Upper lobe of left lung (tissue), 6 donors: ENCODE results near the gene PPP1R37. TPM values are rescaled to one million over a fixed set of nuclear protein-coding genes. Genes with fewer than 3 reads are reported as not detected.

ENCODE experiments used
- ATAC-seq, 2 donors: fragments of 200-7000 bp; cut with Tn5 transposase; one replicate each; pipeline ENCODE4 v1.9.1; 2022; ENCODE audit warnings: mild to moderate bottlenecking in 2 of 2, moderate library complexity in 2 of 2; ENCODE audit not compliant: low FRiP score in 2 of 2
- DNase-seq, 2 donors: peaks; one replicate each; pipeline ENCODE4 v3.0.0-alpha.2; 2019 to 2020
- H3K27ac ChIP-seq, 4 donors: fragments of 200-600 bp; sonication (generic); one replicate each; pipeline ENCODE4 v1.5.1; 2016 to 2019
- H3K27me3 ChIP-seq, 4 donors: fragments of 200-600 bp; sonication (generic); one replicate each; pipeline ENCODE4 v1.5.1; 2017 to 2019
- H3K36me3 ChIP-seq, 4 donors: fragments of 200-600 bp; sonication (generic); one replicate each; pipeline ENCODE4 v1.5.1; 2016 to 2019
- H3K4me1 ChIP-seq, 4 donors: fragments of 200-600 bp; sonication (generic); one replicate each; pipeline ENCODE4 v1.5.1; 2018 to 2019
- H3K4me3 ChIP-seq, 4 donors: fragments of 200-600 bp; sonication (generic); one replicate each; pipeline ENCODE4 v1.5.1; 2017 to 2019; ENCODE audit warnings: mild to moderate bottlenecking in 2 of 4, moderate library complexity in 1 of 4
- H3K9me3 ChIP-seq, 4 donors: fragments of 200-600 bp; sonication (generic); one replicate each; pipeline ENCODE4 v1.5.1; 2018 to 2019
- CTCF ChIP-seq, 6 experiments: fragments of 450-650 bp in 4 of 6; fragments of 200-600 bp in 2 of 6; sonication (generic) in 2 of 6; IDR thresholded peaks; one replicate each; pipeline ENCODE4 v1.5.1; 2016 to 2019; ENCODE audit warnings: antibody characterized with exemption in 6 of 6
- EP300 ChIP-seq, 4 donors: sonication (generic); formaldehyde crosslinking; IDR thresholded peaks; one replicate each; pipeline ENCODE4 v1.5.1; 2017; ENCODE audit warnings: antibody characterized with exemption in 4 of 4, control low read depth in 2 of 4
- POLR2A ChIP-seq, 4 donors: fragments of 450-650 bp; IDR thresholded peaks; one replicate each; pipeline ENCODE4 v1.5.1; 2016 to 2017; ENCODE audit warnings: antibody characterized with exemption in 4 of 4, mild to moderate bottlenecking in 2 of 4
- POLR2AphosphoS5 ChIP-seq, 2 donors: sonication (generic); formaldehyde crosslinking; IDR thresholded peaks; one replicate each; pipeline ENCODE4 v1.5.1; 2017; ENCODE audit warnings: antibody characterized with exemption in 2 of 2
- WGBS, 2 donors: methylation state at CpG; one replicate each; pipeline ENCODE4 v1.1.5; 2017 to 2018; 5-methylcytosine and 5-hydroxymethylcytosine counted together
- small RNA-seq, 4 donors: library from RNA; depleted of rRNA; stranded (forward); fragments of <200 nt; gene quantifications; one replicate each; pipeline ENCODE3, GENCODE V24; 2016
- total RNA-seq, 6 donors: library from RNA; depleted of rRNA in 4 of 6; stranded (reverse); fragments of >200 nt in 4 of 6; gene quantifications; one replicate each; pipeline versions ENCODE4 v1.1.0 to v1.2.1, GENCODE V29; 2016 to 2021
- donor health status: DM: no; HTN: no; CAD: no; lungs with moderate emphysema.
- donor health status: DM: no; HTN: yes; CAD: no; lungs with severe emphysema.

Gene PPP1R37
- total RNA-seq, 6 donors from 2014 or later: 30.0 to 64.6 (median 37.3) TPM

- Histone ChIP-seq H3K4me3 (no peak overlapping the region), H3K4me1 (no peaks in the 10 kb centered on the region), H3K27me3 (no peaks in the 10 kb centered on the region), H3K9me3 (no peaks in the 10 kb centered on the region), H3K27ac (no peak overlapping the region), H3K36me3 (no peaks in the 10 kb centered on the region)
- WGBS, 2 donors: 81 to 94% methylated on average over 1 of the region's 1 CpG
- no peak for TF ChIP-seq EP300 (IDR thresholded peaks at IDR 0.05)
- DNase-seq (no peak), ATAC-seq (no peak)
These were observed 97.0 kb downstream of the PPP1R37 start for GRCh38 chr19:45189971-45190370.

GRCh38 chr19:45191375-45191774 lies 98.4 kb downstream of the PPP1R37 start:
- Histone ChIP-seq H3K9me3 (no peaks in the 10 kb centered on the region), H3K27ac (no peak overlapping the region), H3K4me1 (no peaks in the 10 kb centered on the region), H3K36me3 (no peaks in the 10 kb centered on the region), H3K27me3 (no peaks in the 10 kb centered on the region), H3K4me3 (no peak overlapping the region)
- WGBS, 2 donors: 95 to 96% methylated on average over 4 of the region's 4 CpGs
- ATAC-seq (no peak), DNase-seq (no peak)
- no peak for TF ChIP-seq EP300 (IDR thresholded peaks at IDR 0.05)
- TF ChIP-seq POLR2AphosphoS5 (IDR thresholded peaks at IDR 0.05): no peak
- no peak for TF ChIP-seq POLR2A (IDR thresholded peaks at IDR 0.05)
- TF ChIP-seq CTCF (IDR thresholded peaks at IDR 0.05): no peak

DNA sequence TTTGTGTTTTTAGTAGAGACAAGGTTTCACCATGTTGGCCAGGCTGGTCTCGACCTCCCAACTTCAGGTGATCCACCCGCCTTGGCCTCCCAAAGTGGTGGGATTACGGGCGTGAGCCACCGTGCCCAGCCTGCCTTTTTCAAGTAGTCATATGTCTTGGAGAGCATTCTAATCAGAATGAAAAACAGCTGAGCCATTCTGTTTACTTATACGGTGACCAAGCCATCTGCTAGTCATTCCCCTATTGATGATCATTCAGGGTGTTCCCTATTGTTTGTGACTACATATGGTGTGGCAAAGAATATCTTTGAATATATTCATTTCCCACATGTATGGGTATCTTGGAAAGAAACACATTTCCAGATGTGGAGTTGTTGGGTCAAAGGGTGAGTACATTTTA lies 102.8 kb downstream of the PPP1R37 start:
- H3K27ac ChIP-seq: no peak overlapping the region
- no peak overlapping the region for H3K4me3 ChIP-seq
- TF ChIP-seq POLR2A (IDR thresholded peaks at IDR 0.05): no peak
- TF ChIP-seq EP300 (IDR thresholded peaks at IDR 0.05): no peak
- no peak for TF ChIP-seq CTCF (IDR thresholded peaks at IDR 0.05)
- TF ChIP-seq POLR2AphosphoS5 (IDR thresholded peaks at IDR 0.05): no peak
- 92 to 95% methylated on average over 6 of the region's 6 CpGs for WGBS, 2 donors
- no peaks in the 10 kb centered on the region for H3K27me3 ChIP-seq
- H3K4me1 ChIP-seq: no peaks in the 10 kb centered on the region
- no peaks in the 10 kb centered on the region for H3K36me3 ChIP-seq
- H3K9me3 ChIP-seq: no peaks in the 10 kb centered on the region
- ATAC-seq (no peak), DNase-seq (no peak)

Small RNAs within 50 kb of the gene (small RNA-seq; reads per million reads assigned to genes)
- gene RNU6-611P: 0 reads per million in 4 donors

Other genes starting within 250 kb of the PPP1R37 start
- 100 to 1,000 TPM in 4 of 6 donors, 10 to 100 TPM in 2; 52.2 to 152 (median 109) TPM for gene NECTIN2, start 246.9 kb upstream of the PPP1R37 start, total RNA-seq
- 10 to 100 TPM; 26.6 to 88.3 (median 58.1) TPM for gene TOMM40, start 201.9 kb upstream of the PPP1R37 start, total RNA-seq
- 1,000 to 10,000 TPM in 2 of 6 donors, 100 to 1,000 TPM in 4; 256 to 1,773 (median 644) TPM for gene APOE, start 187.4 kb upstream of the PPP1R37 start, total RNA-seq
- 100 to 1,000 TPM; 186 to 754 (median 527) TPM for gene APOC1, start 178.6 kb upstream of the PPP1R37 start, total RNA-seq
- gene APOC4, start 150.9 kb upstream of the PPP1R37 start, total RNA-seq: 1 to 10 TPM in 1 of 6 donors, under 1 TPM in 1, not detected in 4; 0.49 to 2.7 TPM
- 10 to 100 TPM in 5 of 6 donors, under 1 TPM in 1; 0.98 to 50.0 (median 22.8) TPM for gene APOC2, start 147.1 kb upstream of the PPP1R37 start, total RNA-seq
- 100 to 1,000 TPM in 3 of 6 donors, 10 to 100 TPM in 3; 53.4 to 139 (median 99.6) TPM for gene CLPTM1, start 137.8 kb upstream of the PPP1R37 start, total RNA-seq
- gene RELB, start 91.7 kb upstream of the PPP1R37 start, total RNA-seq: 10 to 100 TPM in 3 of 6 donors, 1 to 10 TPM in 3; 4.0 to 31.1 (median 18.1) TPM
- gene CLASRP, start 54.1 kb upstream of the PPP1R37 start, total RNA-seq: 100 to 1,000 TPM in 1 of 6 donors, 10 to 100 TPM in 5; 38.0 to 295 (median 71.6) TPM
- gene ZNF296, start 16.7 kb upstream of the PPP1R37 start, total RNA-seq: 1 to 10 TPM; 1.5 to 7.3 (median 2.4) TPM
- 10 to 100 TPM in 3 of 6 donors, 1 to 10 TPM in 3; 8.1 to 24.2 (median 13.5) TPM for gene GEMIN7, start 13.9 kb upstream of the PPP1R37 start, total RNA-seq
- gene NKPD1, start 67.8 kb downstream of the PPP1R37 start, total RNA-seq: under 1 TPM in 5 of 6 donors, not detected in 1; under 0.01 to 1.00 (median 0.17) TPM
- 10 to 100 TPM; 10.5 to 53.3 (median 23.7) TPM for gene TRAPPC6A, start 85.1 kb downstream of the PPP1R37 start, total RNA-seq
- gene BLOC1S3, start 85.6 kb downstream of the PPP1R37 start, total RNA-seq: 10 to 100 TPM in 5 of 6 donors, 1 to 10 TPM in 1; 4.7 to 34.6 (median 18.6) TPM
- 1 to 10 TPM; 1.1 to 10.0 (median 2.7) TPM for gene EXOC3L2, start 152.2 kb downstream of the PPP1R37 start, total RNA-seq
- gene MARK4, start 158.1 kb downstream of the PPP1R37 start, total RNA-seq: 10 to 100 TPM; 14.6 to 59.3 (median 35.6) TPM
- gene CKM, start 229.7 kb downstream of the PPP1R37 start, total RNA-seq: not detected
- gene KLC3, start 247.6 kb downstream of the PPP1R37 start, total RNA-seq: 1 to 10 TPM; 2.4 to 9.5 (median 3.9) TPM